ENCODE measurements around the gene TOGARAM2.

DNA sequence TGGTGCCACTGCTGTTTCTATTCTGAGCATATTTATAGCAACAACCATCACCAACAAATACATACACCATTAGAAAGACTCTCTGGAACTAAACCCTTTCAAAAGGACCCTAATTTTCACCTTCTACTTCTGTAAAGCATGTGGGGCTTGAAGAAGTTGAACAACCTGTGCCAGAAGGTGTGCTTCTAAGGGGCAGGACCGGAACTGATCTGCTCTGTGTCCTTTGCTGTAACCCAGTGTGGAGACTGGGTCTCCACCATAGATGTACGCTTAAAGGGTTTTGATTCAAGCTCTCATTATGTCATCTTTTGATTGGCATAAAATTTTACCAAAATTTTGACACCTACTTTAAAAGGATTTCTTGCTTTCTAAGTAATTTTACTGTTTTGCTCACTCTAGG lies 46.3 kb upstream of the TOGARAM2 start:
- TF ChIP-seq, protein P1, sequence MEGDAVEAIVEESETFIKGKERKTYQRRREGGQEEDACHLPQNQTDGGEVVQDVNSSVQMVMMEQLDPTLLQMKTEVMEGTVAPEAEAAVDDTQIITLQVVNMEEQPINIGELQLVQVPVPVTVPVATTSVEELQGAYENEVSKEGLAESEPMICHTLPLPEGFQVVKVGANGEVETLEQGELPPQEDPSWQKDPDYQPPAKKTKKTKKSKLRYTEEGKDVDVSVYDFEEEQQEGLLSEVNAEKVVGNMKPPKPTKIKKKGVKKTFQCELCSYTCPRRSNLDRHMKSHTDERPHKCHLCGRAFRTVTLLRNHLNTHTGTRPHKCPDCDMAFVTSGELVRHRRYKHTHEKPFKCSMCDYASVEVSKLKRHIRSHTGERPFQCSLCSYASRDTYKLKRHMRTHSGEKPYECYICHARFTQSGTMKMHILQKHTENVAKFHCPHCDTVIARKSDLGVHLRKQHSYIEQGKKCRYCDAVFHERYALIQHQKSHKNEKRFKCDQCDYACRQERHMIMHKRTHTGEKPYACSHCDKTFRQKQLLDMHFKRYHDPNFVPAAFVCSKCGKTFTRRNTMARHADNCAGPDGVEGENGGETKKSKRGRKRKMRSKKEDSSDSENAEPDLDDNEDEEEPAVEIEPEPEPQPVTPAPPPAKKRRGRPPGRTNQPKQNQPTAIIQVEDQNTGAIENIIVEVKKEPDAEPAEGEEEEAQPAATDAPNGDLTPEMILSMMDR (optimal IDR thresholded peaks at IDR 0.05 in 1 of 3, IDR thresholded peaks at IDR 0.05 in 1 of 3, conservative IDR thresholded peaks at IDR 0.05 in 1 of 3; ENCODE audit: extremely low read depth in 1 of 3, insufficient read depth in 2 of 3, low read length in 3 of 3) = no peak
- TF ChIP-seq EZH2 (IDR thresholded peaks at IDR 0.05; ENCODE audit: low read length) = no peak

Data from keratinocyte (primary cell).